ENCODE results near the gene IQSEC1. TPM values are rescaled to one million over a fixed set of nuclear protein-coding genes. Genes with fewer than 3 reads are reported as not detected.

Gene IQSEC1
- total and polyA plus RNA-seq, 2 donors (not counting 1 experiment from before 2014, with no cell fraction given) = 96.7 to 222 TPM

- no peaks in the 10 kb centered on the region for H3K27me3 Mint-ChIP-seq
- H3K9me3 Mint-ChIP-seq (ENCODE audit: insufficient read depth) = no peaks in the 10 kb centered on the region
- H3K36me3 ChIP-seq (replicated peaks in 1 of 2; ENCODE audit: control extremely low read depth in 1 of 2, control insufficient read depth in 1 of 2, extremely low read depth in 1 of 2, insufficient read depth in 2 of 2, low read length in 1 of 2) = peaks cover 8 to 95% of the 10 kb centered on the region in 2 experiments
- H3K4me3 Mint-ChIP-seq = no peak overlapping the region
- intact Hi-C loops (cut with micrococcal nuclease) = no loop called here
- no peak overlapping the region for H3K9ac ChIP-seq (ENCODE audit: low read length)
- no peak for TF ChIP-seq CTCF (IDR thresholded peaks at IDR 0.05)
- TF ChIP-seq EZH2 (IDR thresholded peaks at IDR 0.05; ENCODE audit: borderline replicate concordance, insufficient read depth, low read depth, low read length, poor library complexity, severe bottlenecking) = no peak
- ATAC-seq (ENCODE audit: low read depth) = no peak
- no peak overlapping the region for H3K4me2 ChIP-seq (replicated peaks; ENCODE audit: low read depth, low read length, poor library complexity, severe bottlenecking)
- no peak overlapping the region for H2AFZ ChIP-seq (ENCODE audit: insufficient read depth, low read depth, low read length, poor library complexity, severe bottlenecking)
- H4K20me1 ChIP-seq (ENCODE audit: control insufficient read depth, insufficient read depth, low read length, poor library complexity, severe bottlenecking) = peaks cover 100% of the 10 kb centered on the region
- 96% methylated on average over 37 of the region's 37 CpGs for WGBS (ENCODE audit: insufficient coverage)
- H3K27me3 ChIP-seq (replicated peaks in 1 of 4; ENCODE audit: control extremely low read depth in 1 of 4, control insufficient read depth in 3 of 4, insufficient read depth in 4 of 4, low read length in 3 of 4) = no peaks in the 10 kb centered on the region
- no peak overlapping the region for H3K27ac Mint-ChIP-seq
- DNase-seq = no peak
- POLR2A ChIA-PET = no interaction called here
- H3K4me3 ChIP-seq (ENCODE audit: control extremely low read depth in 1 of 5, extremely low read depth in 1 of 5, insufficient read depth in 1 of 5, low read depth in 2 of 5, low read length in 4 of 5) = no peak overlapping the region
- H3K27ac ChIP-seq (ENCODE audit: low read length in 2 of 2) = no peak overlapping the region
- no peaks in the 10 kb centered on the region for H3K4me1 ChIP-seq (ENCODE audit: control insufficient read depth in 2 of 2, insufficient read depth in 2 of 2, low read length in 2 of 2)
- no peaks in the 10 kb centered on the region for H3K9me3 ChIP-seq (ENCODE audit: control extremely low read depth in 1 of 3, control insufficient read depth in 2 of 3, insufficient read depth in 1 of 3, low read length in 2 of 3)
- peaks cover 7% of the 10 kb centered on the region for H3K4me1 Mint-ChIP-seq
- CTCF ChIA-PET = interaction anchor here (0.5 kb wide), 1 partner anchor 78 kb away, joined by 3 read pairs; no protein-coding TSS in a partner anchor
- peaks cover 100% of the 10 kb centered on the region for H3K79me2 ChIP-seq (ENCODE audit: control insufficient read depth, insufficient read depth, low read length)
Observed at GRCh38 chr3:12935023-12935860, 138.0 kb downstream of the IQSEC1 start.

DNA sequence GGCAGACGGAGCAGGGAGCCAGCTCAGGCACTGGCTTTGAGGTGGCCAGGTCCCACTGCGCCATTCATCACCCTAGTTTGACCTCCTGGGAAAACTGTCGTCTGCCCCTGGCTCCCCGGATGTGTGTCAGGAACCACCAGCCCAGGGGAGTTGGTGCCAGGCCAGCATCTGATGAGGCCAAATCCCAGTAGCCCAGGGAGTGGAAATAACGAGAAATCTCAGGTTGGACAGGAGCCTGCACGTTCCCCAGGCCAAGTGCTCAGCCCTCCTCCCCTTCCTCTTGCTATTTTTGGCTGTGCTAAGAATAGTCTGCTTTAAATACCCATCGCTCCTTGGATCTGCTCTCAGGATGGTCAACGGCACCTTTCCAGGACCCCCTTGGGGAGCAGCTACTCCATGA, 138.8 kb downstream of the IQSEC1 start:
- intact Hi-C loops (cut with micrococcal nuclease) = no loop called here
- Histone ChIP-seq H3K4me2 (replicated peaks; ENCODE audit: low read depth, low read length, poor library complexity, severe bottlenecking) (no peak overlapping the region), H4K20me1 (ENCODE audit: control insufficient read depth, insufficient read depth, low read length, poor library complexity, severe bottlenecking) (peaks cover 100% of the 10 kb centered on the region), H3K36me3 (replicated peaks in 1 of 2; ENCODE audit: control extremely low read depth in 1 of 2, control insufficient read depth in 1 of 2, extremely low read depth in 1 of 2, insufficient read depth in 2 of 2, low read length in 1 of 2) (peaks cover 8 to 94% of the 10 kb centered on the region in 2 experiments), H3K27me3 (replicated peaks in 1 of 4; ENCODE audit: control extremely low read depth in 1 of 4, control insufficient read depth in 3 of 4, insufficient read depth in 4 of 4, low read length in 3 of 4) (no peaks in the 10 kb centered on the region), H3K4me3 (ENCODE audit: control extremely low read depth in 1 of 5, extremely low read depth in 1 of 5, insufficient read depth in 1 of 5, low read depth in 2 of 5, low read length in 4 of 5) (no peak overlapping the region), H3K9me3 (ENCODE audit: control extremely low read depth in 1 of 3, control insufficient read depth in 2 of 3, insufficient read depth in 1 of 3, low read length in 2 of 3) (no peaks in the 10 kb centered on the region), H3K79me2 (ENCODE audit: control insufficient read depth, insufficient read depth, low read length) (peaks cover 100% of the 10 kb centered on the region), H3K4me1 (ENCODE audit: control insufficient read depth in 2 of 2, insufficient read depth in 2 of 2, low read length in 2 of 2) (no peaks in the 10 kb centered on the region), H3K9ac (ENCODE audit: low read length) (no peak overlapping the region), H2AFZ (ENCODE audit: insufficient read depth, low read depth, low read length, poor library complexity, severe bottlenecking) (no peak overlapping the region), H3K27ac (ENCODE audit: low read length in 2 of 2) (no peak overlapping the region)
- TF ChIP-seq CTCF (IDR thresholded peaks at IDR 0.05) (no peak), EZH2 (IDR thresholded peaks at IDR 0.05; ENCODE audit: borderline replicate concordance, insufficient read depth, low read depth, low read length, poor library complexity, severe bottlenecking) (no peak)
- CTCF ChIA-PET = interaction anchor here (0.5 to 0.9 kb wide), 2 partner anchors 79 to 157 kb away, joined by 3 read pairs; no protein-coding TSS in a partner anchor
- 76% methylated on average over 8 of the region's 8 CpGs for WGBS (ENCODE audit: insufficient coverage)
- H3K27me3 Mint-ChIP-seq = no peaks in the 10 kb centered on the region
- no peak for ATAC-seq (ENCODE audit: low read depth)
- no peak for DNase-seq
- POLR2A ChIA-PET = no interaction called here
- H3K4me1 Mint-ChIP-seq = peaks cover 7% of the 10 kb centered on the region
- H3K4me3 Mint-ChIP-seq = no peak overlapping the region
- H3K9me3 Mint-ChIP-seq (ENCODE audit: insufficient read depth) = no peaks in the 10 kb centered on the region
- H3K27ac Mint-ChIP-seq = no peak overlapping the region
